Activated CD8-positive, alpha-beta T cell treated with anti-CD3 and anti-CD28 coated beads for 36 hours (primary cell): ENCODE data around the gene MAP1A. TPM values are rescaled to one million over a fixed set of nuclear protein-coding genes. Genes with fewer than 3 reads are reported as not detected.

Experiments used
- ATAC-seq: fragments of 200-7000 bp; cut with Tn5 transposase; one replicate; pipeline ENCODE4 v1.10.0; 2021; ENCODE audit warnings: mild to moderate bottlenecking, moderate library complexity
- CTCF ChIA-PET: fragments of 350-600 bp; sonication (Branson Sonifier 250); formaldehyde crosslinking; loops from one replicate; lab custom pipeline; 2021; ENCODE audit warnings: antibody characterized with exemption; lab: Charles Lee
- POLR2A ChIA-PET: fragments of 350-600 bp; sonication (Branson Sonifier 250); formaldehyde crosslinking; loops from one replicate; lab custom pipeline; 2021; ENCODE audit warnings: antibody characterized with exemption; lab: Charles Lee
- DNase-seq: peaks from one replicate; pipeline ENCODE4 v3.0.0-alpha.2; 2020
- H3K27ac Mint-ChIP-seq: one replicate; pipeline ENCODE4 v1.8.0; 2021; ENCODE audit warnings: mild to moderate bottlenecking, mixed read lengths
- H3K27me3 Mint-ChIP-seq: one replicate; pipeline ENCODE4 v1.8.0; 2021; ENCODE audit warnings: mixed read lengths
- H3K36me3 Mint-ChIP-seq: one replicate; pipeline ENCODE4 v1.8.0; 2021; ENCODE audit warnings: low read depth, mixed read lengths
- H3K4me1 Mint-ChIP-seq: one replicate; pipeline ENCODE4 v1.8.0; 2021; ENCODE audit warnings: low read depth, mixed read lengths
- H3K4me3 Mint-ChIP-seq: one replicate; pipeline ENCODE4 v1.8.0; 2021; ENCODE audit warnings: mild to moderate bottlenecking, moderate library complexity, mixed read lengths
- H3K9me3 Mint-ChIP-seq: one replicate; pipeline ENCODE4 v1.8.0; 2021; ENCODE audit warnings: mixed read lengths
- intact Hi-C: fragments of 100-400 bp; cut with micrococcal nuclease; formaldehyde crosslinking; loops from one replicate; pipeline ENCODE4 v1.10.0; 2022
- total RNA-seq, 2 experiments: library from RNA; stranded (reverse); gene quantifications; one replicate each; pipeline ENCODE4 v1.2.3, GENCODE V29; 2021
- TF ChIP-seq, protein P1 (sequence below): fragments of 200-600 bp; IDR thresholded peaks from one replicate; pipeline ENCODE4 v1.8.0; 2022; ENCODE audit warnings: antibody characterized with exemption, mild to moderate bottlenecking

The MAP1A gene
- total RNA-seq, 2 experiments from 2014 or later = 0.78 to 0.86 TPM

DNA sequence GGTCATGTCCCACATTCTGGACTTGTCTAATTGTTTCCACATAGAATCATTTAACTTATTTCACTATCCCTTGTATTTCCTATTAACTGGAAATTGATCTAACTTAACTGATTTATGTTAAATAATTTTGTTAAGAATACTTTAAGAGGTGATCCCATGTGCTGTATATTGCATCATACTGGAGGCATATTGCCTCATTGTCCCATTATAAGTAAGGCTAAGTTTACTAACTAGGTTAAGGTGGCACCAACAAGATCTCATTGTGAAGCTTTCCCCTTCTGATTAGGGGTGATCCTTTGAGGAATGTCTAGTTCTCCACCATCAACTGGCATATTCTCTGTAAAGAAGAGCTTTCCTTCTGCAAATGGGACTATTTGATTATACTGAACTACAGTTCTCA is 24.4 kb downstream of the MAP1A start:
- H3K27ac Mint-ChIP-seq = peak overlapping the region; percentile 32
- TF ChIP-seq, protein P1, sequence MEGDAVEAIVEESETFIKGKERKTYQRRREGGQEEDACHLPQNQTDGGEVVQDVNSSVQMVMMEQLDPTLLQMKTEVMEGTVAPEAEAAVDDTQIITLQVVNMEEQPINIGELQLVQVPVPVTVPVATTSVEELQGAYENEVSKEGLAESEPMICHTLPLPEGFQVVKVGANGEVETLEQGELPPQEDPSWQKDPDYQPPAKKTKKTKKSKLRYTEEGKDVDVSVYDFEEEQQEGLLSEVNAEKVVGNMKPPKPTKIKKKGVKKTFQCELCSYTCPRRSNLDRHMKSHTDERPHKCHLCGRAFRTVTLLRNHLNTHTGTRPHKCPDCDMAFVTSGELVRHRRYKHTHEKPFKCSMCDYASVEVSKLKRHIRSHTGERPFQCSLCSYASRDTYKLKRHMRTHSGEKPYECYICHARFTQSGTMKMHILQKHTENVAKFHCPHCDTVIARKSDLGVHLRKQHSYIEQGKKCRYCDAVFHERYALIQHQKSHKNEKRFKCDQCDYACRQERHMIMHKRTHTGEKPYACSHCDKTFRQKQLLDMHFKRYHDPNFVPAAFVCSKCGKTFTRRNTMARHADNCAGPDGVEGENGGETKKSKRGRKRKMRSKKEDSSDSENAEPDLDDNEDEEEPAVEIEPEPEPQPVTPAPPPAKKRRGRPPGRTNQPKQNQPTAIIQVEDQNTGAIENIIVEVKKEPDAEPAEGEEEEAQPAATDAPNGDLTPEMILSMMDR = no peak
- intact Hi-C loops = no loop called here
- no peak overlapping the region for H3K4me3 Mint-ChIP-seq
- no peaks in the 10 kb centered on the region for H3K4me1 Mint-ChIP-seq
- no peak for ATAC-seq
- ChIA-PET POLR2A (interaction anchor here (1.4 to 2.0 kb wide), 2 partner anchors 10 to 19 kb away, joined by 3 to 4 read pairs; no protein-coding TSS in a partner anchor), CTCF (interaction anchor here (1.0 kb wide), 1 partner anchor 235 kb away, joined by 3 read pairs; the partner anchor contains the start of gene ELL3)
- no peaks in the 10 kb centered on the region for H3K27me3 Mint-ChIP-seq
- DNase-seq = no peak
- H3K36me3 Mint-ChIP-seq = no peaks in the 10 kb centered on the region
- no peaks in the 10 kb centered on the region for H3K9me3 Mint-ChIP-seq

GRCh38 chr15:43544266-43544665 is 26.9 kb downstream of the MAP1A start:
- ATAC-seq (no peak), DNase-seq (no peak)
- H3K36me3 Mint-ChIP-seq = peaks cover 9% of the 10 kb centered on the region
- intact Hi-C loops = no loop called here
- no peak overlapping the region for H3K4me3 Mint-ChIP-seq
- no peaks in the 10 kb centered on the region for H3K9me3 Mint-ChIP-seq
- ChIA-PET POLR2A (no interaction called here), CTCF (no interaction called here)
- no peaks in the 10 kb centered on the region for H3K27me3 Mint-ChIP-seq
- TF ChIP-seq, protein P1 = no peak
- no peaks in the 10 kb centered on the region for H3K4me1 Mint-ChIP-seq
- H3K27ac Mint-ChIP-seq = no peak overlapping the region

DNA sequence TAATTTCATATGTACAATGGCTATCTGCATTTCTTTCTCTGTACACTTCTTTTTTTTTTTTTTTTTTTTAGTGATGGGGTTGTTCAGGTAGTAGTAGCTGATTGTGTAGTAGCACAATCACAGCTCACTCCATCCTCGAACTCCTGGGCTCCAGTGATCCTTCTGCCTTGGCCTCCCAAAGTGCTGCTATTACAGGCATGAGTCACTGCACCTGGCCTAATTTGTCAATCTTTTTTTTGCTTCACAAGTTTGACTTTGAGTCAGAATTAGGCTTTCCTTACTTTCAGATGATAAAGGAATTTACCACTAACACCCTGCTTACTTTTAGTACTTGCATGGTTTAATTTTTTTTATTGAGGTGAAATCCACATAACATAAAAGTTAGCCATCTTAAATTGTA is 28.0 kb downstream of the MAP1A start:
- intact Hi-C loops = no loop called here
- Mint-ChIP-seq H3K4me3 (no peak overlapping the region), H3K27ac (no peak overlapping the region), H3K9me3 (no peaks in the 10 kb centered on the region), H3K4me1 (no peaks in the 10 kb centered on the region), H3K27me3 (no peaks in the 10 kb centered on the region), H3K36me3 (peaks cover 9% of the 10 kb centered on the region)
- ChIA-PET POLR2A (interaction anchor here (0.6 kb wide), 1 partner anchor 960 kb away, joined by 4 read pairs; no protein-coding TSS in a partner anchor), CTCF (no interaction called here)
- ATAC-seq (no peak), DNase-seq (no peak)
- TF ChIP-seq, protein P1 = no peak

- ChIA-PET CTCF (interaction anchor here (1.4 kb wide), 1 partner anchor 107 kb away, joined by 4 read pairs; no protein-coding TSS in a partner anchor), POLR2A (no interaction called here)
- Mint-ChIP-seq H3K36me3 (peaks cover 15% of the 10 kb centered on the region), H3K27me3 (no peaks in the 10 kb centered on the region), H3K9me3 (no peaks in the 10 kb centered on the region), H3K27ac (no peak overlapping the region), H3K4me1 (no peaks in the 10 kb centered on the region), H3K4me3 (no peak overlapping the region)
- TF ChIP-seq, protein P1 = no peak
- intact Hi-C loops = no loop called here
- DNase-seq = no peak
- ATAC-seq = no peak
Observed at GRCh38 chr15:43547539-43547938, 30.1 kb downstream of the MAP1A start.

GRCh38 chr15:43550527-43551363 is 33.3 kb downstream of the MAP1A start:
- no peaks in the 10 kb centered on the region for H3K4me1 Mint-ChIP-seq
- intact Hi-C loops = no loop called here
- POLR2A ChIA-PET = no interaction called here
- peaks cover 15% of the 10 kb centered on the region for H3K36me3 Mint-ChIP-seq
- no peak overlapping the region for H3K27ac Mint-ChIP-seq
- no peaks in the 10 kb centered on the region for H3K9me3 Mint-ChIP-seq
- H3K4me3 Mint-ChIP-seq = no peak overlapping the region
- TF ChIP-seq, protein P1 = no peak
- DNase-seq (no peak), ATAC-seq (no peak)
- CTCF ChIA-PET = no interaction called here
- H3K27me3 Mint-ChIP-seq = no peaks in the 10 kb centered on the region
